HEK293 (cell line): ENCODE results near the gene DAGLA.

Experiments used
- CTCF ChIA-PET: fragments of 350-600 bp; formaldehyde crosslinking; extraction: SDS; loops from one replicate; lab custom pipeline; 2021; ENCODE audit warnings: antibody characterized with exemption; lab: Yijun Ruan, JAX
- POLR2A ChIA-PET: fragments of 300-600 bp; formaldehyde crosslinking; extraction: SDS; loops from one replicate; lab custom pipeline; 2020; ENCODE audit warnings: antibody characterized with exemption, inconsistent platforms; lab: Yijun Ruan, JAX
- H3K27ac ChIP-seq: fragments of 200-500 bp; sonication (Bioruptor generic); 2 replicates; pipeline ENCODE4 v1.5.1; 2014; ENCODE audit warnings: low read depth, low read length, control low read depth, inconsistent platforms; ENCODE audit errors: extremely low read depth
- H3K36me3 ChIP-seq, 2 experiments: fragments of 200-500 bp in 1 of 2; sonication (Bioruptor generic) in 1 of 2; 1 replicate in 1 of 2; 2 replicates in 1 of 2; pipeline ENCODE4 v1.5.1; 2014 to 2017; ENCODE audit warnings: inconsistent platforms in 2 of 2, low read length in 2 of 2; ENCODE audit not compliant: control insufficient read depth in 2 of 2, insufficient read depth in 1 of 2
- H3K4me1 ChIP-seq: fragments of 200-500 bp; sonication (Bioruptor generic); 2 replicates; pipeline ENCODE4 v1.5.1; 2014; ENCODE audit warnings: mild to moderate bottlenecking, low read length, inconsistent platforms; ENCODE audit not compliant: control insufficient read depth, insufficient read depth
- H3K4me3 ChIP-seq: 2 replicates; pipeline ENCODE4 v1.5.1; 2011; ENCODE audit warnings: low read depth, mild to moderate bottlenecking, control low read depth, low read length, moderate library complexity
- H3K9me3 ChIP-seq: fragments of 200-500 bp; sonication (Bioruptor generic); 2 replicates; pipeline ENCODE4 v1.5.1; 2014; ENCODE audit warnings: low read depth, low read length, inconsistent platforms; ENCODE audit not compliant: control insufficient read depth, insufficient read depth
- FEZF1 ChIP-seq: fragments of 450-650 bp; formaldehyde crosslinking; IDR thresholded peaks from 2 replicates; pipeline ENCODE4 v1.5.1; 2016; ENCODE audit warnings: missing biosample characterization, missing genetic modification characterization
- REPIN1 ChIP-seq: fragments of 450-650 bp; formaldehyde crosslinking; IDR thresholded peaks from 2 replicates; pipeline ENCODE4 v1.5.1; 2017; ENCODE audit warnings: missing biosample characterization, missing genetic modification characterization, low read depth
- SALL2 ChIP-seq: fragments of 450-650 bp; formaldehyde crosslinking; IDR thresholded peaks from 2 replicates; pipeline ENCODE4 v1.5.0; 2017; ENCODE audit warnings: missing biosample characterization, mild to moderate bottlenecking, missing genetic modification characterization, borderline replicate concordance
- SCRT1 ChIP-seq: fragments of 450-650 bp; formaldehyde crosslinking; IDR thresholded peaks from 2 replicates; pipeline ENCODE4 v1.5.1; 2016; ENCODE audit warnings: missing biosample characterization, missing genetic modification characterization, borderline replicate concordance
- SP7 ChIP-seq: fragments of 450-650 bp; formaldehyde crosslinking; IDR thresholded peaks from 2 replicates; pipeline ENCODE4 v1.5.1; 2016; ENCODE audit warnings: missing biosample characterization, missing genetic modification characterization
- ZFP69B ChIP-seq: fragments of 450-650 bp; formaldehyde crosslinking; IDR thresholded peaks from 2 replicates; pipeline ENCODE4 v1.5.1; 2016; ENCODE audit warnings: missing biosample characterization, missing genetic modification characterization
- ZIC2 ChIP-seq: fragments of 450-650 bp; formaldehyde crosslinking; IDR thresholded peaks from 2 replicates; pipeline ENCODE4 v1.5.1; 2016; ENCODE audit warnings: missing biosample characterization, missing genetic modification characterization
- ZNF169 ChIP-seq: fragments of 450-650 bp; formaldehyde crosslinking; IDR thresholded peaks from 2 replicates; pipeline ENCODE4 v1.5.1; 2016; ENCODE audit warnings: missing biosample characterization, missing genetic modification characterization
- ZNF274 ChIP-seq, 2 experiments: fragments of 200-500 bp in 1 of 2; fragments of 450-650 bp in 1 of 2; sonication (Bioruptor generic) in 1 of 2; formaldehyde crosslinking in 1 of 2; IDR thresholded peaks; 2 replicates each; pipeline versions ENCODE4 v1.5.1 to v1.6.1; 2014 to 2016; ENCODE audit warnings: borderline replicate concordance in 1 of 2, inconsistent platforms in 1 of 2, low read length in 1 of 2, missing biosample characterization in 1 of 2, missing genetic modification characterization in 1 of 2
- ZNF302 ChIP-seq: fragments of 450-650 bp; formaldehyde crosslinking; IDR thresholded peaks from 2 replicates; pipeline ENCODE4 v1.5.1; 2016; ENCODE audit warnings: missing biosample characterization, missing genetic modification characterization, low read depth
- ZNF335 ChIP-seq: fragments of 450-650 bp; formaldehyde crosslinking; conservative IDR thresholded peaks from 2 replicates; pipeline ENCODE4 v1.5.1; 2016; ENCODE audit warnings: missing biosample characterization, missing genetic modification characterization
- ZNF664 ChIP-seq: fragments of 450-650 bp; formaldehyde crosslinking; IDR thresholded peaks from 2 replicates; pipeline ENCODE4 v1.5.1; 2016; ENCODE audit warnings: missing biosample characterization, missing genetic modification characterization
- ZNF768 ChIP-seq: fragments of 450-650 bp; formaldehyde crosslinking; IDR thresholded peaks from 2 replicates; pipeline ENCODE4 v1.5.1; 2018; ENCODE audit warnings: missing biosample characterization, mild to moderate bottlenecking, missing genetic modification characterization
- ZNF830 ChIP-seq: fragments of 450-650 bp; IDR thresholded peaks from 2 replicates; pipeline ENCODE4 v1.5.0; 2018; ENCODE audit warnings: missing biosample characterization, missing genetic modification characterization, low read depth, mild to moderate bottlenecking, moderate library complexity
- TF ChIP-seq, protein P1 (sequence below): fragments of 450-650 bp; formaldehyde crosslinking; IDR thresholded peaks from 2 replicates; pipeline ENCODE4 v1.5.1; 2016; ENCODE audit warnings: missing biosample characterization, missing genetic modification characterization
- TF ChIP-seq, protein P2 (sequence below): fragments of 450-650 bp; formaldehyde crosslinking; IDR thresholded peaks from 2 replicates; pipeline ENCODE4 v1.5.1; 2016; ENCODE audit warnings: missing biosample characterization, missing genetic modification characterization

DAGLA gene

DNA sequence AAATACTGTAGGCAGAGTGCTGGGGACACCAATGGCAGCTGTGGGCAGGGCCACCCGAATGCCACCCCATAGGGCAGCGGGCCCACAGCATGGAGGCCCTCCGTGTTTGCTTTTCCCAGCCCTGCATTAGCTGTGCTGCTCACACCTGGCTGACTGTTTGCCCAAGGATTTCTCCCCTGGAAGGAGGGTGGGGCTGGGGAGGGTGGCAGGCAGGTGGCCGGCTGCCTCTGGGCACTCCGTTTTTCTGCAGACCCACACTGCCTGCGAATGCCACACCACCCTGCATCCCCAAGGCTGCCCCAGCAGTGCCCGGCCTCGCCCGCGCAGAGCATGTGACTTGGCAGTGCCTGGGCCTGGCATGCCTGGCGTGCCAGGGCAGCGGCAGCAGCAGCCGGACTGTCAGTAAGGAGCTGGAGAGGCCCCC is 19.6 kb downstream of the DAGLA start:
- no peaks in the 10 kb centered on the region for H3K9me3 ChIP-seq
- POLR2A ChIA-PET = no interaction called here
- TF ChIP-seq REPIN1 (tag by site-specific recombination) = no peak
- TF ChIP-seq, all 188 proteins: peak for 0
- CTCF ChIA-PET = interaction anchor here (0.7 to 1.6 kb wide), 4 partner anchors 16 to 249 kb away, joined by 3 to 6 read pairs (median 4); no protein-coding TSS in a partner anchor
- Histone ChIP-seq H3K36me3 (no peaks in the 10 kb centered on the region), H3K4me1 (no peaks in the 10 kb centered on the region), H3K27ac (no peak overlapping the region), H3K4me3 (no peak overlapping the region)

DNA sequence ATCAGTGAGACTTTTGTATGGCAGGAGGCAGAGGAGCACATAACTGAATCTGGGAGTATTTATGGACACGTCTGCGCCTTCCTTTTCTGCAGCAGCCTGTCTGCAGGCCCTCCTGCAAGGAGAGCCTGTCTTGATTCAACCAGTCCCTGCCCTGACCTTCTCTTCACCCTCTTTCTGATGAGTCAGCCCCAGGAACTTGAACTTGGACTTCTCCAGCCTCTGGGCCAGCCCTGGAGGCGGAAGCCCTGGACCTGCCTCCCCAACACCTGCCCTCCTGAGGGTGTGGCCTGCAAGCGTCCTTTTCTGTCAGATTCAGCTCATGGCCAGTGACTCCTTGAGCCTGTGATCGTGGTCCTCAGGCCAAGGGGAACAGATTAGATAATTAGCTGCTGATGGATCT is 20.0 kb downstream of the DAGLA start:
- ChIA-PET POLR2A (no interaction called here), CTCF (interaction anchor here (0.6 to 1.6 kb wide), 5 partner anchors 17 to 248 kb away, joined by 3 to 6 read pairs (median 3); no protein-coding TSS in a partner anchor)
- Histone ChIP-seq H3K4me3 (no peak overlapping the region), H3K4me1 (no peaks in the 10 kb centered on the region), H3K9me3 (no peaks in the 10 kb centered on the region), H3K36me3 (no peaks in the 10 kb centered on the region), H3K27ac (no peak overlapping the region)
- TF ChIP-seq ZNF768 (tag by site-specific recombination) = no peak
- TF ChIP-seq SP7 (tag by site-specific recombination) = no peak
- TF ChIP-seq, protein P1, sequence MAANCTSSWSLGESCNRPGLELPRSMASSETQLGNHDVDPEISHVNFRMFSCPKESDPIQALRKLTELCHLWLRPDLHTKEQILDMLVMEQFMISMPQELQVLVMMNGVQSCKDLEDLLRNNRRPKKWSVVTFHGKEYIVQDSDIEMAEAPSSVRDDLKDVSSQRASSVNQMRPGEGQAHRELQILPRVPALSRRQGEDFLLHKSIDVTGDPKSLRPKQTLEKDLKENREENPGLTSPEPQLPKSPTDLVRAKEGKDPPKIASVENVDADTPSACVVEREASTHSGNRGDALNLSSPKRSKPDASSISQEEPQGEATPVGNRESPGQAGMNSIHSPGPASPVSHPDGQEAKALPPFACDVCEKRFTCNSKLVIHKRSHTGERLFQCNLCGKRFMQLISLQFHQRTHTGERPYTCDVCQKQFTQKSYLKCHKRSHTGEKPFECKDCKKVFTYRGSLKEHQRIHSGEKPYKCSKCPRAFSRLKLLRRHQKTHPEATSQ (tag by site-specific recombination) = no peak
- no peak for TF ChIP-seq ZFP69B (tag by site-specific recombination)

DNA sequence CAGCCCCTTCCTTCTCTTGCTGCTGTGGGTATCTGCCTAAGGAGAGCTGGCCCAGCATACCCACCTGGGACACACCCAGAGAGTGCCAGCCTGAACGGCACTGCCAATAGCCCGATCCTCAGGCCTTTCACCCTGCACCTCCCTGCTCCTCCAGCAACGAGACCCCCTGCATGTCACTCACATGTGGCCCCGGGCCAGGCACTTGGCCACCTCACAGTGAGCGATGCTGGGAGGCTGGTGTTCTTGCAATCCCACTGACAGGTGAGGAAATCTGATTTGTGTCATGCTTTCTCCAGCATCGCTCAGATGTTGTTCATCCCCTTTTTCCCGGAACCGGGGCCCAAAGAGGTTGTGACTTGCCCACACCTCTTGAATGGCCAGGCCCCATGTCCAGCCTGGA is 20.5 kb downstream of the DAGLA start:
- CTCF ChIA-PET = interaction anchor here (0.6 to 1.6 kb wide), 5 partner anchors 17 to 248 kb away, joined by 3 to 6 read pairs (median 3); no protein-coding TSS in a partner anchor
- TF ChIP-seq ZNF830 (no peak), ZNF302 (no peak), ZNF664 (tag by site-specific recombination) (no peak), SCRT1 (tag by site-specific recombination) (no peak), ZNF169 (tag by site-specific recombination) (no peak), ZNF274 (IDR thresholded peaks at IDR 0.05; ENCODE audit: low read length) (no peak), ZNF274 (tag by site-specific recombination; IDR thresholded peaks at IDR 0.05; ENCODE audit: borderline replicate concordance) (no peak), SALL2 (no peak)
- TF ChIP-seq, all 188 proteins: peak for 0
- POLR2A ChIA-PET = no interaction called here
- no peak overlapping the region for H3K27ac ChIP-seq
- H3K4me1 ChIP-seq = no peaks in the 10 kb centered on the region
- H3K36me3 ChIP-seq = no peaks in the 10 kb centered on the region
- H3K4me3 ChIP-seq = no peak overlapping the region
- no peaks in the 10 kb centered on the region for H3K9me3 ChIP-seq

DNA sequence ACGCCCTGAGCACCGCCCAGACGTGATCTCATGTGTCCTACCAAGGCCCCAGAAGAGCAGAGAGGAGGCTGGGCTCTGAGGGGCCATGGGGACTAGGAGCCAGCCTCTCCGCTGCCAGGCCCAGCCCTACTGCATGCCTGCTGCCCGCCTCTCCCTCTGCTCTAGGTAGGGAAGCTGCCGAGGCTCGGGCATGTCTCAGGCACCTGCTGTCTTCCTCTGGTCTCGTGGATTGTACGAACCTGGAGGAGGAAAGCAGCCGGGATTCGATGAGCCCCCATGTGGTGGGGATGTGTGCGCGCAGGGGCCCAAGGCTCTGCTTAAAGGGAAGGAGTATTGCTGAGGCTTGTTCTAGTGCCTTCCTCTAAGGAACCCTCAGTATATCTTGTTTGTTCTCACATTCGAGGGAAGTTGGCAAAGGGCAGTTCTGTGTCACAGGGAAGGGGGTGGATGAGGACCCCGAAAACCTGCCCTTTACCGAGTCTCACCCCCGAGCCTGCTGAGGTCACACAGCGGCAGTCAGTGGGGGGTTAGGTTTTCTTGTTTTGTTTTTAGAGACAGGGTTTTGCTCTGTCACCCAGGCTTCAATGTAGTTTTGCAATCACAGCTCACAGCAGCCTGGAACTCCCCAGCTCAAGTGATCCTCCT is 21.2 kb downstream of the DAGLA start:
- Histone ChIP-seq H3K9me3 (no peaks in the 10 kb centered on the region), H3K36me3 (no peaks in the 10 kb centered on the region), H3K27ac (peak overlapping the region; percentile 16; the same call in 1 of the 2 replicates), H3K4me3 (no peak overlapping the region), H3K4me1 (no peaks in the 10 kb centered on the region)
- CTCF ChIA-PET = interaction anchor here (0.6 to 1.5 kb wide), 4 partner anchors 8 to 92 kb away, joined by 3 to 6 read pairs (median 4); no protein-coding TSS in a partner anchor
- POLR2A ChIA-PET = interaction anchor here (0.9 kb wide), 1 partner anchor 17 kb away, joined by 3 read pairs; no protein-coding TSS in a partner anchor
- TF ChIP-seq, protein P2, sequence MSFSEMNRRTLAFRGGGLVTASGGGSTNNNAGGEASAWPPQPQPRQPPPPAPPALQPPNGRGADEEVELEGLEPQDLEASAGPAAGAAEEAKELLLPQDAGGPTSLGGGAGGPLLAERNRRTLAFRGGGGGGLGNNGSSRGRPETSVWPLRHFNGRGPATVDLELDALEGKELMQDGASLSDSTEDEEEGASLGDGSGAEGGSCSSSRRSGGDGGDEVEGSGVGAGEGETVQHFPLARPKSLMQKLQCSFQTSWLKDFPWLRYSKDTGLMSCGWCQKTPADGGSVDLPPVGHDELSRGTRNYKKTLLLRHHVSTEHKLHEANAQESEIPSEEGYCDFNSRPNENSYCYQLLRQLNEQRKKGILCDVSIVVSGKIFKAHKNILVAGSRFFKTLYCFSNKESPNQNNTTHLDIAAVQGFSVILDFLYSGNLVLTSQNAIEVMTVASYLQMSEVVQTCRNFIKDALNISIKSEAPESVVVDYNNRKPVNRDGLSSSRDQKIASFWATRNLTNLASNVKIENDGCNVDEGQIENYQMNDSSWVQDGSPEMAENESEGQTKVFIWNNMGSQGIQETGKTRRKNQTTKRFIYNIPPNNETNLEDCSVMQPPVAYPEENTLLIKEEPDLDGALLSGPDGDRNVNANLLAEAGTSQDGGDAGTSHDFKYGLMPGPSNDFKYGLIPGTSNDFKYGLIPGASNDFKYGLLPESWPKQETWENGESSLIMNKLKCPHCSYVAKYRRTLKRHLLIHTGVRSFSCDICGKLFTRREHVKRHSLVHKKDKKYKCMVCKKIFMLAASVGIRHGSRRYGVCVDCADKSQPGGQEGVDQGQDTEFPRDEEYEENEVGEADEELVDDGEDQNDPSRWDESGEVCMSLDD (tag by site-specific recombination) = no peak
- peak; percentile 53 for TF ChIP-seq ZIC2 (tag by site-specific recombination)
- TF ChIP-seq ZNF335 (tag by site-specific recombination) = peak; percentile 43; the same call in 1 of the 2 replicates
- TF ChIP-seq FEZF1 = no peak
